K562 (cell line): Measurements from ENCODE around the gene MRI1.

Experiments used
- ARID2 ChIP-seq: fragments of 450-650 bp; IDR thresholded peaks from 2 replicates; pipeline ENCODE4 v1.6.1; 2017; ENCODE audit warnings: antibody characterized with exemption, mild to moderate bottlenecking
- CBFA2T2 ChIP-seq: fragments of 450-650 bp; conservative IDR thresholded peaks from 2 replicates; pipeline ENCODE4 v1.6.1; 2017; ENCODE audit warnings: mild to moderate bottlenecking
- CCNT2 ChIP-seq: IDR thresholded peaks from 2 replicates; pipeline ENCODE4 v1.6.1; 2011; ENCODE audit warnings: borderline replicate concordance, low read depth, mild to moderate bottlenecking, moderate library complexity, mixed read lengths, low read length; ENCODE audit not compliant: insufficient read length; ENCODE audit errors: extremely low read depth
- CREB1 ChIP-seq, 2 experiments: sonication (generic) in 1 of 2; formaldehyde crosslinking in 1 of 2; IDR thresholded peaks; 2 replicates each; pipeline versions ENCODE4 v1.6.1 to v1.8.0; 2012 to 2022; ENCODE audit warnings: inconsistent platforms in 1 of 2, mild to moderate bottlenecking in 1 of 2, missing genetic modification reagents in 1 of 2, moderate library complexity in 1 of 2
- CTCF ChIP-seq, 3 experiments: IDR thresholded peaks in 2 of 3; conservative IDR thresholded peaks in 1 of 3; 2 replicates each; pipeline ENCODE4 v1.5.1; 2011 to 2012; ENCODE audit warnings: low read length in 3 of 3, mild to moderate bottlenecking in 3 of 3, control low read depth in 2 of 3, improper control_type of control experiment in 1 of 3, inconsistent platforms in 1 of 3, low read depth in 1 of 3, mixed read lengths in 1 of 3, moderate library complexity in 1 of 3; ENCODE audit not compliant: insufficient read depth in 2 of 3
- GATA2 ChIP-seq: sonication (generic); formaldehyde crosslinking; IDR thresholded peaks from 2 replicates; pipeline ENCODE4 v1.4.0; 2020; ENCODE audit warnings: mild to moderate bottlenecking, missing genetic modification reagents
- KLF13 ChIP-seq: fragments of 450-650 bp; IDR thresholded peaks from 2 replicates; pipeline ENCODE4 v1.6.1; 2016; ENCODE audit warnings: missing genetic modification characterization, low read depth, mild to moderate bottlenecking, missing compliant biosample characterization, moderate library complexity, borderline replicate concordance
- RAD21 ChIP-seq, 2 experiments: fragments of 250-450 bp in 1 of 2; fragments of 450-650 bp in 1 of 2; sonication (Bioruptor Pico) in 1 of 2; formaldehyde crosslinking in 1 of 2; IDR thresholded peaks in 1 of 2; conservative IDR thresholded peaks in 1 of 2; 2 replicates each; pipeline versions ENCODE4 v1.4.0 to v1.8.0; 2020 to 2022; ENCODE audit warnings: mild to moderate bottlenecking in 2 of 2, moderate library complexity in 1 of 2
- TCF7L2 ChIP-seq: fragments of 150-350 bp; IDR thresholded peaks from 2 replicates; pipeline ENCODE4 v1.6.1; 2016; ENCODE audit warnings: low read depth, mild to moderate bottlenecking, low read length, moderate library complexity
- ZNF239 ChIP-seq: fragments of 250-450 bp; sonication (Bioruptor Pico); IDR thresholded peaks from 2 replicates; pipeline ENCODE4 v1.4.0; 2020; ENCODE audit warnings: mild to moderate bottlenecking

GRCh38 chr19:13732337-13732736 lies 32.0 kb upstream of the MRI1 start:
- TF ChIP-seq GATA2 (CRISPR knock-in tag) = no peak
- no peak for TF ChIP-seq ZNF239 (CRISPR knock-in tag)
- no peak for TF ChIP-seq CCNT2
- TF ChIP-seq CTCF (IDR thresholded peaks at IDR 0.05 in 2 of 3, conservative IDR thresholded peaks at IDR 0.05 in 1 of 3; ENCODE audit: insufficient read depth in 2 of 3, low read depth in 1 of 3, low read length in 3 of 3) = no peak
- TF ChIP-seq CBFA2T2 = no peak
- no peak for TF ChIP-seq TCF7L2
- TF ChIP-seq CREB1 (IDR thresholded peaks at IDR 0.05) = no peak
- TF ChIP-seq CREB1 (CRISPR knock-in tag; IDR thresholded peaks at IDR 0.05) = no peak
- TF ChIP-seq ARID2 = no peak
- TF ChIP-seq RAD21 (CRISPR knock-in tag; conservative IDR thresholded peaks at IDR 0.05 in 1 of 2, IDR thresholded peaks at IDR 0.05 in 1 of 2) = no peak
- no peak for TF ChIP-seq KLF13 (tag)
